GM21423 (cell line): ENCODE results near the gene ECSIT.
"Not testable (repeated sequence)": the region's sequence is repeated elsewhere in the genome, so short reads cannot be mapped to it uniquely, and the experiment has no call there.

ENCODE experiments used
- ATAC-seq: cut with Tn5 transposase; IDR thresholded peaks from one replicate; pipeline ENCODE4 v1.9.1; 2021; ENCODE audit warnings: mild to moderate bottlenecking, moderate library complexity; ENCODE audit not compliant: unreplicated experiment

Gene ECSIT

DNA sequence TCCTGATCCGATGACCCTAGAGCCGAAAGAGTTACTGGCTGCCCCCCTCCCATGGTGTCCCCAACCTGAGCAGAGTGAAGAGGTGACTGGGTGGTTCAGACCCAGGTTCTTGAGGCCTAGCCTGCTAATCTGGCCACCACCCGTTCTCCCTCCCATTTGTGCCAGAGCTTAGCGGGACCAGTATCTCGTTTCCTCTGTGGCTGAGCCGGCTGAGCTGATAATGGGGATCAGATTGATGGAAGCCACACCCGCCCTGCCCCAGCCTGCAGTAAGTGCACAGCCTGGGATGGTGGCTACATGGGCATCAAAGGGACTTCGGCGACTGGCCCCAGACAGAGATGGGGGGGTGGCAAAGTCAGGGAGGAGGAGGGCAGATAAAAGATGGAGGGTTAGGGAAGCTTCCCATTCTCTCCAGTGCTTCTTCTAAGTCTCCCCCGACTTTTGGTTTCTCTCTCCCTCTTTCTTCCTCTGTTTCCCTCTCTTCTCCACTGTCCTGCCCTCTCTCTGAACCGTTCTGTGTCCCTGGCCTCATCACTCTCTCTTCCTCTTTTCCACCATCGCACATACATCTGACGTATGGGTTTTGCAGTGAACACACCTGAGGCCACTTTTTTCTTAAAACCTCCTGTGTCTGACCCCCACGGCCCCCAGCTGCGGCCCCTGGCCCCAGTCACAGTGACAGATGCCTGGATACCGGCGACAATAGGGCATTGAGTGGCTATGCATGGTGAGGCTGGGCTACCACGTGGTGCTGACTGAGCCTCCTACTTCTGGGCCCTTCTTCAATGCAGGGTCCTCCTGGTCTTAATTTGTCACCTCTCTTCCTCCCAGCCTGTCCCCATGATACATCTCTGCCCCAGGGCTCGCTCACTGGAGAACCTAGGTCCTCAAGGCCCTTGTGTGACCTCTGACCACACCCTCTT, 50.5 kb downstream of the ECSIT start:
- no peak for ATAC-seq

- ATAC-seq, result no peak
These were observed 53.1 kb downstream of the ECSIT start for GRCh38 chr19:11475861-11476260.

GRCh38 chr19:11475343-11475742, 53.6 kb downstream of the ECSIT start:
- not testable (repeated sequence) for ATAC-seq

DNA sequence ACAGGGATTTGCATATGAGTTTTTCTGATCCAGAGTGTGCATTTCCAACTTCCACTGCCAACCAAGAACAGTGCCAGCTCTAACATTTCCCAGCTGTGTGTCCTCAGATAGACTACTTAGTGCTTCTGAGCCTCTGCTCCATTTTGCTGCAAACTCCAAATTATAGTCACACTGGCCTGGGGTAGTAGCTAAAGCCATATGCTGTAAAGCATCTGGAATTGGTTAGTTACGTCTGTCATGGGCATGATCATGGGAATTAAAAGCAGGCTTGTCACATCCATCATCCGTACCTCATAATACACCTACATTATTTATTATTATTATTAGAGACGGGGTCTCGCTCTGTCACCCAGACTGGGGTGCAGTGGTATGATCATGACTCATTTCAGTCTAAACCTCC, 55.2 kb downstream of the ECSIT start:
- ATAC-seq, result no peak

GRCh38 chr19:11468266-11468845, 60.6 kb downstream of the ECSIT start:
- not testable (repeated sequence) for ATAC-seq

- no peak for ATAC-seq
These were observed 63.3 kb downstream of the ECSIT start for GRCh38 chr19:11465600-11465999.

DNA sequence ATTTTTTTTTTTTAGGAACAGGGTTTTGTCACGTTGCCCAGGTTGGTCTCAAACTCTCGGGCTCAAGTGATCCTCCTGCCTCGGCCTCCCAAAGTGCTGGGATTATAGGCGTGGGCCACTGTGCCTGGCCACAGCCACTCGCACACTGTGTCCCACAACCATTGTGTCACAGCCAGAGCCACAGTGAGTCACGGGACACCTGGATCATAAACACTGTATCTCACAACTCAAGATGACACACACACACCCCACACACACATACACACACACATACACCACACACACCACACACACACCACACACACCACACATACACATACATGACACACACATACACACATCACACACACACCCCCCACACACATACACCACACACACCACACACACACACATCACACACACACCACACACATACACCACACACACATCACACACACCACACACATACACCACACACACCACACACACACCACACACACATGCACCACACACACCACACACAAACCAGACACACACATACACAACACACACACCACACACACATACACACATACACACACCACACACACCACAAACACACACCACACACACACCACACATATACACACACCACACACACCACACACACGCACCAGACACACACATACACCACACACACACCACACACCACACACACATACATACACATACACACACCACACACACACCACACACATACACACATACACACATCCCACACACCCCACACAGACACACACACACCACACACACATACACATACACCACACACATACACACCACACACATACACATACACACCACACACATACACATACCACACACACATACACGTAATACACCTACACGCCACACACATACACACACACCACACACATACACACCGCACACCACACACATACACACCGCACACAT, 64.3 kb downstream of the ECSIT start:
- no peak for ATAC-seq

GRCh38 chr19:11463391-11463790, 65.5 kb downstream of the ECSIT start:
- ATAC-seq, result no peak

GRCh38 chr19:11461453-11461852, 67.5 kb downstream of the ECSIT start:
- no peak for ATAC-seq

DNA sequence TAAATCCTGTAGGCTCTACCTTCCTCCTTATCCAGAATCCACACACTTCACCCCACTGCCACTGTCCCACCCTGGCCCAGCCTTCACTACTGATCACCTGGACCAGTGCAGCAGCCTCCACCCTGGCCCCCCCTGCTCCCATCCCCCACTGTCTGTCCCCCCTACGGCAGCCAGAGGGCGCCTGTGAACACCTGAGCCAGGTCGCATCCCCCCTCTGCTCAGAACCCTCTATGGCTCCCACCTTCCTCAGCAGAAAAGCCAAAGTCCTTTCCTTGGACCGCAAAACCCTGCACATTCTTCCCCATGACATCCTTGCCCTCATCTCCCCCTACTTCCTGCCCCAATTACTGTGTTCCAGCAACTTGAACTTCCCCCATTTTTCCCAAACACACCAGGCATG, 68.7 kb downstream of the ECSIT start:
- no peak for ATAC-seq

DNA sequence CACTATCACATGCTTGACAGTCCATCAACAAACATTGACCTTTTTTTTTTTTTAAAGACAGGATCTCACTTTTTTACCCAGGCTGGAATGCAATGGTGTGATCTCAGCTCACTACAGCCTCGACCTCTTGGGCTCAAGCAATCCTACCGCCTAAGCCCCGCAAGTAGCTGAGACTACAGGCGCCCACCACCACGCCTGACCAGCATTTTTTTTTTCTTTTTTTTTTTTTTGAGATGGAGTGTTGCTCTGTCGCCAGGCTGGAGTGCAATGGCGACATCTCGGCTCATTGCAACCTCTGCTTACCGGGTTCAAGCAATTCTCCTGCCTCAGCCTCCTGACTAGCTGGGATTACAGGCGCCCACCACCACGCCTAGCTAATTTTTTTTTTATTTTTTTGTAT, 70.0 kb downstream of the ECSIT start:
- not testable (repeated sequence) for ATAC-seq

- ATAC-seq, result no peak
These were observed 70.6 kb downstream of the ECSIT start for GRCh38 chr19:11458236-11458900.

DNA sequence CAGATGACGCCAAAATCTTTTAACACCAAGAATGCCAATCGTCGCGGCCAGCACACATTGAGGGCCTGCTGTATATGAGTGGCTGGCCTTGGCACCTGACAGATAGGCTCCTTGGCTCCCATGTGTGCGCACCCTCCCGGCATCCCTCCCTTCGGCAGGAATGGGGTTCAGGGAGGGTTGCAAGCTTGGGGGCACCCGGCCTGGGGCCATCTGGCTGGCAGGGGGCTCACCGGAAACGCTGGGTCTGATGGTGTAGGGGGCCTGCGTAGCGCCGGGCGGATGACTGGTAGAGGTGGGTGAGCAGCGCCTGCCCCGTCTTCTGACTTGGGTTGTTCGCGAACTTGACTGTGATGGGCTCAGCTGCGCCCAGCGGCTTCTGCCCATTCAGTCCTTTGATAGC, 71.1 kb downstream of the ECSIT start:
- ATAC-seq, result no peak

- ATAC-seq, result no peak
These were observed 71.8 kb downstream of the ECSIT start for GRCh38 chr19:11457115-11457514.

DNA sequence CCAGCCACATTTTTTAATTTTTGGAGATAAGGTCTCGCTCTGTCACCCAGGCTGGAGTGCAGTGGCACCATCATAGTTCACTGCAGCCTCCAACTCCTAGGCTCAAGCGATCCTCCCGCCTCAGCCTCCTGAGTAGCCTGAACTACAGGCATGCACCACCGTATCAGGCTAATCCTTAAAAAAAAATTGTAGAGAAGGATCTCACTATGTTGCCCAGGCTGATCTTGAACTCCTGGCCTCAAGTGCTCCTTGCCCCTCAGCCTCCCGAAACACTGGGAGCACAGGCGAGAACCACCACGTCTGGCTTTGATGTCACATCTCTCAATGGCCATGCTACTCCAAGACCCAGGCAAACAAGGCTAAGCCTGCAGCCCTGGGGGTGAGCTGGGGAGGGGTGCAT, 72.3 kb downstream of the ECSIT start:
- ATAC-seq, result no peak
